SK-N-SH (cell line): Measurements from ENCODE around the gene SEMA3D.

Experiments
- CTCF ChIP-seq: fragments of 200-600 bp; sonication (generic); IDR thresholded peaks from 2 replicates; pipeline ENCODE4 v1.6.1; 2017; ENCODE audit warnings: antibody characterized with exemption, mild to moderate bottlenecking, moderate library complexity
- EP300 ChIP-seq, 2 experiments: IDR thresholded peaks; 2 replicates each; pipeline versions ENCODE4 v1.4.0 to v1.6.1; 2012; ENCODE audit warnings: borderline replicate concordance in 1 of 2, low read depth in 1 of 2, low read length in 1 of 2
- POLR2AphosphoS5 ChIP-seq: IDR thresholded peaks from 2 replicates; pipeline ENCODE4 v1.6.1; 2012; ENCODE audit warnings: low read depth, low read length
- RAD21 ChIP-seq: IDR thresholded peaks from 2 replicates; pipeline ENCODE4 v1.6.1; 2012; ENCODE audit warnings: mild to moderate bottlenecking, low read length
- USF2 ChIP-seq: fragments of 150-350 bp; IDR thresholded peaks from 2 replicates; pipeline ENCODE4 v1.6.1; 2017; ENCODE audit warnings: antibody characterized with exemption, low read length, low read depth, borderline replicate concordance
- ZBTB33 ChIP-seq: IDR thresholded peaks from 2 replicates; pipeline ENCODE4 v1.4.0; 2012; ENCODE audit warnings: low read depth, borderline replicate concordance

- no peak for TF ChIP-seq EP300 (IDR thresholded peaks at IDR 0.05; ENCODE audit: borderline replicate concordance in 1 of 2, low read depth in 1 of 2, low read length in 1 of 2)
- TF ChIP-seq RAD21, result no peak
- TF ChIP-seq CTCF, result no peak
- TF ChIP-seq USF2, result no peak
- TF ChIP-seq ZBTB33, result no peak
- TF ChIP-seq POLR2AphosphoS5, result no peak
Observed at GRCh38 chr7:85023916-85024315, 162.9 kb downstream of the SEMA3D start.
